Pancreas (tissue), 10 donors: Measurements from ENCODE around the gene DMWD. TPM values are rescaled to one million over a fixed set of nuclear protein-coding genes. Genes with fewer than 3 reads are reported as not detected.
A peak's percentile ranks its signal among the peaks of the same experiment; 100 is the strongest.

Source experiments
- ATAC-seq, 4 donors: fragments of 200-7000 bp; cut with Tn5 transposase; one replicate each; pipeline versions ENCODE4 v1.8.0 to v1.9.1; 2020; ENCODE audit warnings: mild to moderate bottlenecking in 4 of 4, moderate library complexity in 4 of 4
- DNase-seq, 6 donors: peaks; one replicate each; pipeline ENCODE4 v3.0.0-alpha.2; 2020
- FAIRE-seq: peaks from 2 replicates; lab custom pipeline; 2012; peaks lifted over from hg19 to GRCh38; lab: Jason Lieb, UNC
- H3K27ac ChIP-seq, 4 donors: fragments of 200-600 bp; sonication (generic); 1 replicate in 3 of 4; 2 replicates in 1 of 4; pipeline versions ENCODE4 v1.5.0 to v1.8.0; 2020
- H3K27me3 ChIP-seq, 4 donors: fragments of 200-600 bp; one replicate each; pipeline ENCODE4 v1.8.0; 2021
- H3K36me3 ChIP-seq, 3 donors: fragments of 200-600 bp; sonication (generic) in 1 of 3; one replicate each; pipeline versions ENCODE4 v1.5.0 to v1.8.0; 2020 to 2021
- H3K4me1 ChIP-seq, 3 donors: fragments of 200-600 bp; one replicate each; pipeline ENCODE4 v1.8.0; 2021
- H3K4me3 ChIP-seq, 4 donors: fragments of 200-600 bp; sonication (generic) in 2 of 4; one replicate each; pipeline versions ENCODE4 v1.5.0 to v1.8.0; 2020 to 2021
- H3K9me3 ChIP-seq, 4 donors: fragments of 200-600 bp; one replicate each; pipeline ENCODE4 v1.8.0; 2021
- CTCF ChIP-seq, 4 donors: fragments of 200-600 bp; sonication (generic) in 3 of 4; IDR thresholded peaks; one replicate each; pipeline versions ENCODE4 v1.5.0 to v1.8.0; 2021; ENCODE audit warnings: antibody characterized with exemption in 4 of 4
- WGBS, 2 donors: extraction: QIAGEN DNeasy Blood & Tissue Kit; methylation state at CpG; one replicate each; pipeline ENCODE4 v1.1.7; 2013; 5-methylcytosine and 5-hydroxymethylcytosine counted together
- intact Hi-C, 3 donors: fragments of 100-400 bp; cut with DNase I; formaldehyde crosslinking; loops; one replicate each; pipeline versions ENCODE4 v1.11.1 to v1.14.2; 2022
- polyA plus RNA-seq, 2 donors: library from polyadenylated mRNA; stranded (reverse); fragments of 200-250 nt; gene quantifications; one replicate each; pipeline ENCODE4 v1.2.3, GENCODE V29; 2013
- total RNA-seq, 6 donors: library from RNA; stranded (reverse); fragmentation: NEBNext Ultra II Directional in 4 of 6; extraction: Animal tissue kit (Norgen Biotek cat#: 25700) in 4 of 6; gene quantifications; one replicate each; pipeline versions ENCODE4 v1.2.1 to v1.2.4, GENCODE V29; 2021 to 2023
- donor health status: healthy with polysubstance abuse.
- donor health status: DM: no; HTN: no; CAD: no; lungs with moderate emphysema.
- donor health status: DM: no; HTN: no; CAD: no.
- donor health status: control.
- donor health status: control.
- donor health status: Bipolar disorder and iron deficiency.
- donor health status: DM: yes; HTN: yes; CAD: no.
- donor health status: DM: no; HTN: no; CAD: no.
- donor health status: DM: no; HTN: no; CAD: no.
- donor health status: DM: yes; HTN: yes; CAD: no.

Gene DMWD
- total and polyA plus RNA-seq, 8 donors: 14.2 to 39.8 (median 18.6) TPM

GRCh38 chr19:45817725-45818301 lies 25.2 kb upstream of the DMWD start:
- H3K27me3 ChIP-seq: no peaks in the 10 kb centered on the region
- intact Hi-C loops: loop anchor here in 2 of 3 donors (5.0 to 10.0 kb wide), 2 partner anchors 197 to 199 kb away; no protein-coding TSS in a partner anchor
- no peak overlapping the region for H3K27ac ChIP-seq
- 76 to 80% methylated on average over 19 of the region's 19 CpGs for WGBS, 2 donors
- TF ChIP-seq CTCF (IDR thresholded peaks at IDR 0.05): no peak
- no peaks in the 10 kb centered on the region for H3K4me1 ChIP-seq
- H3K4me3 ChIP-seq: no peak overlapping the region
- FAIRE-seq (no peak), ATAC-seq (peak; percentile 15 to 29 (median 16)), DNase-seq (peak in 4 of 6 donors; percentile 33 to 82 (median 44))
- H3K9me3 ChIP-seq: no peaks in the 10 kb centered on the region
- peaks cover 0 to 5% (median 0%) of the 10 kb centered on the region in 3 donors for H3K36me3 ChIP-seq

GRCh38 chr19:45817010-45817724 lies 24.5 kb upstream of the DMWD start:
- TF ChIP-seq CTCF (IDR thresholded peaks at IDR 0.05): peak; percentile 94 to 99 (median 98)
- no peak overlapping the region for H3K27ac ChIP-seq
- DNase-seq (peak; percentile 90 to 99 (median 96)), ATAC-seq (peak; percentile 91 to 97 (median 93)), FAIRE-seq (peak; percentile 34)
- H3K9me3 ChIP-seq: no peaks in the 10 kb centered on the region
- no peak overlapping the region for H3K4me3 ChIP-seq
- no peaks in the 10 kb centered on the region for H3K4me1 ChIP-seq
- 13 to 22% methylated on average over 24 of the region's 24 CpGs for WGBS, 2 donors
- intact Hi-C loops: loop anchor here in 2 of 3 donors (5.0 to 10.0 kb wide), 2 partner anchors 198 to 200 kb away; no protein-coding TSS in a partner anchor
- H3K27me3 ChIP-seq: no peaks in the 10 kb centered on the region
- H3K36me3 ChIP-seq: no peaks in the 10 kb centered on the region

GRCh38 chr19:45816236-45817009 lies 23.8 kb upstream of the DMWD start:
- DNase-seq: no peak
- intact Hi-C loops: loop anchor here in 2 of 3 donors (5.0 to 10.0 kb wide), 2 partner anchors 198 to 201 kb away; no protein-coding TSS in a partner anchor

More at GRCh38 chr19:45816236-45817009, 23.8 kb upstream of the DMWD start:
- H3K27me3 ChIP-seq: no peaks in the 10 kb centered on the region
- ATAC-seq (peak in 2 of 4 donors; percentile 2 to 5), FAIRE-seq (no peak)
- no peaks in the 10 kb centered on the region for H3K4me1 ChIP-seq
- no peak for TF ChIP-seq CTCF (IDR thresholded peaks at IDR 0.05)
- H3K27ac ChIP-seq: no peak overlapping the region
- H3K9me3 ChIP-seq: no peaks in the 10 kb centered on the region
- H3K36me3 ChIP-seq: no peaks in the 10 kb centered on the region
- no peak overlapping the region for H3K4me3 ChIP-seq
- 74 to 82% methylated on average over 7 to 18 of the region's 18 CpGs for WGBS, 2 donors
